Measurements from ENCODE around the gene RAB26. TPM values are rescaled to one million over a fixed set of nuclear protein-coding genes. Genes with fewer than 3 reads are reported as not detected.
A peak's percentile ranks its signal among the peaks of the same experiment; 100 is the strongest.

RAB26 gene
- total RNA-seq, 3 donors from 2014 or later: 3.5 to 3.9 TPM; not detected in 1

DNA sequence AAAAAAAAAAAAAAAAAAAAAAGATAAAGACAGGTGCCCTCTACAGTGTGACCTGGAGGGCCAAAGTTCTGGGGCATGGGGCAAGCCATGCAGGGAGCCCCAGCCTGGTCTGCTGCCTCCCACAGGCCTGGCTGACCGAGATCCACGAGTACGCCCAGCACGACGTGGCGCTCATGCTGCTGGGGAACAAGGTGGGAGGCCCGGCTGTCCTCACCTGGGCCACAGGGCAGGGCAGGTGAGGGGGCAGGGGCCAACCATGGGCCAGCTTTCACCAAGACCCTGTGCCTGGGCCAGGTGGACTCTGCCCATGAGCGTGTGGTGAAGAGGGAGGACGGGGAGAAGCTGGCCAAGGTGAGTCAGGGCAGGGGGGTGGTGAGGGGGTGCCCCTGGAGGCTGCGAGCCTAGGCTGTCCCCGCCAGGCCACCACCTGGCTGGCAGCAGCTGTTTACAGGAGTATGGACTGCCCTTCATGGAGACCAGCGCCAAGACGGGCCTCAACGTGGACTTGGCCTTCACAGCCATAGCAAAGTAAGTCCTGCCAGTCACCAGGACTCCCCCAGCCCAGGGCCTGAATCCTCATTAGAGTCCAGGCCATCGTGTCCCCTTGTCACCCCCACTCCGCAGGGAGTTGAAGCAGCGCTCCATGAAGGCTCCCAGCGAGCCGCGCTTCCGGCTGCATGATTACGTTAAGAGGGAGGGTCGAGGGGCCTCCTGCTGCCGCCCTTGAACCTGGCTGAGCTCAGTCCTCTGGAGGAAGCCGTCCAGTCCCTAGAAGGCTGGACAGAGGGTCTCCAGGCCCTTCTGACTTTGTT, 4.5 kb downstream of the RAB26 start:
- H3K4me3 ChIP-seq: peak overlapping the region; percentile 82 to 90 (median 89)
- TF ChIP-seq, protein P1, sequence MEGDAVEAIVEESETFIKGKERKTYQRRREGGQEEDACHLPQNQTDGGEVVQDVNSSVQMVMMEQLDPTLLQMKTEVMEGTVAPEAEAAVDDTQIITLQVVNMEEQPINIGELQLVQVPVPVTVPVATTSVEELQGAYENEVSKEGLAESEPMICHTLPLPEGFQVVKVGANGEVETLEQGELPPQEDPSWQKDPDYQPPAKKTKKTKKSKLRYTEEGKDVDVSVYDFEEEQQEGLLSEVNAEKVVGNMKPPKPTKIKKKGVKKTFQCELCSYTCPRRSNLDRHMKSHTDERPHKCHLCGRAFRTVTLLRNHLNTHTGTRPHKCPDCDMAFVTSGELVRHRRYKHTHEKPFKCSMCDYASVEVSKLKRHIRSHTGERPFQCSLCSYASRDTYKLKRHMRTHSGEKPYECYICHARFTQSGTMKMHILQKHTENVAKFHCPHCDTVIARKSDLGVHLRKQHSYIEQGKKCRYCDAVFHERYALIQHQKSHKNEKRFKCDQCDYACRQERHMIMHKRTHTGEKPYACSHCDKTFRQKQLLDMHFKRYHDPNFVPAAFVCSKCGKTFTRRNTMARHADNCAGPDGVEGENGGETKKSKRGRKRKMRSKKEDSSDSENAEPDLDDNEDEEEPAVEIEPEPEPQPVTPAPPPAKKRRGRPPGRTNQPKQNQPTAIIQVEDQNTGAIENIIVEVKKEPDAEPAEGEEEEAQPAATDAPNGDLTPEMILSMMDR (IDR thresholded peaks at IDR 0.05): no peak
- no peak for TF ChIP-seq POLR2A (IDR thresholded peaks at IDR 0.05)
- TF ChIP-seq POLR2AphosphoS5 (IDR thresholded peaks at IDR 0.05): no peak
- intact Hi-C loops (cut with DNase I; ENCODE audit: low total_unique reads): no loop called here
- no peaks in the 10 kb centered on the region for H3K36me3 ChIP-seq
- H3K27ac ChIP-seq: peak overlapping the region; percentile 60 to 84
- H3K9me3 ChIP-seq: no peaks in the 10 kb centered on the region
- H3K4me1 ChIP-seq: peaks cover 36 to 53% of the 10 kb centered on the region in 2 donors
- no peaks in the 10 kb centered on the region for H3K27me3 ChIP-seq
- no peak for DNase-seq (ENCODE audit: low spot score in 2 of 2)

GRCh38 chr16:2154533-2155090, 6.2 kb downstream of the RAB26 start:
- H3K36me3 ChIP-seq: no peaks in the 10 kb centered on the region
- intact Hi-C loops (cut with DNase I; ENCODE audit: low total_unique reads): no loop called here
- H3K4me3 ChIP-seq: peak overlapping the region; percentile 82 to 90 (median 89)
- H3K9me3 ChIP-seq: no peaks in the 10 kb centered on the region
- H3K4me1 ChIP-seq: peaks cover 45 to 56% of the 10 kb centered on the region in 2 donors
- no peaks in the 10 kb centered on the region for H3K27me3 ChIP-seq
- peak overlapping the region; percentile 84 to 85 for H3K27ac ChIP-seq
- TF ChIP-seq POLR2A (IDR thresholded peaks at IDR 0.05): no peak
- TF ChIP-seq POLR2AphosphoS5 (IDR thresholded peaks at IDR 0.05): no peak
- TF ChIP-seq, protein P1 (IDR thresholded peaks at IDR 0.05): no peak
- DNase-seq (ENCODE audit: low spot score in 2 of 2): no peak

DNA sequence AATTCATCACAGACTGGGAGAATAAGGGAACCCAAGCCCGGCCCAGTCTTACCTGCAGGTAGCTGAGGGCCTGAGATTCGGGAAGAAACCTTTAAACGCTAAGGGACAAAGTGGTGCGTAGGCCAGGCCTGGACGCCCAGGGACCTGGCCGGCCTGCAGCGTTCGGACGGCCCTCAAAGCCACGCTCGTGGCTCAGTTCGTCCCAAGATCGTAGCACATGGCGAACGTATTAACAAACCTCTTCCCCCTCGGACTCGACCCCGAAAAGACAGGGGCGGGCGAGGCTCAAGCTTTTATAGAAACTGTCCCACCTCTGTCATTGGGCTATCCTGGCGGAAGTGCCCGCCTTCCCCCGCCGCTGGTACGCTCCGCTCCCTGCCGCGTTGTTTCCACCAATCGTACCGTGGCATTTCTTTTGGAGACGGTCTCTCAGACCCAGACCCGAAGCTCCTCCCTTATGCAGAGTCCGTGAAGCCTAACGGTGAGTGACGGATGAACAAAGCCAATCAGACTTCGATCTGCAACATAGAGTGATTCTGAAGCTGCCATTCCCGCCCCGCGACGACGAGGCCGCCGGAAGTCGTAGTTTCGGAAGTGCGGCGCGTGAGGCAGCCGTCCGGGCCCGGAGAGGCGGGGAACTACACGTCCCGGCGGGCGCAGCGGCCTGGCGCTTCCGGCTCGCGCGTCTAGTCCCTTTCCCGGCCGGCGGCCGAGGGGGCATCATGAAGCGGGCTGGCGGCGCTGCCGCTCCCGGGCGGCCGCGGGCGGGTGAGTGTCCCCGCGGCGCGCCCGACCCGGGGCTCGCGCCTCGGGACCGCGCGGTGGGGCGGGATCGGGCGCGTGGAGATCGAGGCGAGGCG, 6.9 kb downstream of the RAB26 start, which contains the start of gene TRAF7:
TSS of gene TRAF7 (plus strand) at position 692 of the 860 bp plus-strand sequence. CDS start 8,139 bp downstream, outside the sequence.
- peaks cover 51 to 61% of the 10 kb centered on the region in 2 donors for H3K4me1 ChIP-seq
- intact Hi-C loops (cut with DNase I; ENCODE audit: low total_unique reads): no loop called here

DNA sequence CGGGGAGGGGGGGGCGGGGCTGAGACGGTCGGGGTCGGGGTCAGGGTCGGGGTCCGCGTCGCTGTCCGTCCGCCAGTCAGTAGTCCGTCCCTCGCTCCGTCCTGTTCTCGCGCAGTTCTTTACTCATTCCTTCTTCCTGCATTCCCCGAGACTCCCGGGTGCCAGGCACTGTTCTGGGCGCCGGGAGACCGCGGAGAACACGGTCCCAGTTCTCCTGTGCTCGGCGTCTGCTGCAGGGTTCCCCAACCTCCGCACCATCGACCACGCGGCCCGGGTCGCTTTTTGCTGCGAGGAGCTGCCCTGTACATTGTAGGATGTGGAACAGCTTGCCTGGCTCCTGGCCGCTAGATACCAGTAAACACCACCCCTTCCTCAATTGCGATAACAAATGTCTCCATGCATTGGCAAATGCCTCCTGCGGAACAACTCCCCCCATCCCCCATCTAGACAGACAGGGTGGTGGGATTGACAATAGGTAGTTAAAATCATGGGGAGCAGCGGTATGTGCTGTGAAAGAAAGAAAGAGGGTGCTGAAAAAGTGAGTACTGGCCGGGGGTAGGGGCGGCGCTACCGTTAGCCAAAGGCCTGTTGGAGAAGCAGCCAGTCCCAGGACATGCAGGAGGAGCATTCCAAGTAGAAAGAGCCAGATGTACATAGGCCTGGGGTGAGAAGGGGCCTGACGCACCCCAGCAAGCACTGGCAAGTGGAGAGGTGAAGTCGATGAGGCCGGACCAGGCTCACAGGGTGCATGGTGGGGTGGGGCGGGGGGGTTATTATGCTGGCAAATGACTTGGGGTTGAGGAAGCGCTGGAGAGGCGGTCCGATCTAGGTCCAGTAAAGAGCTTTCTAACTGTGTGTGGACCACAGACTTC, 7.8 kb downstream of the RAB26 start:
- intact Hi-C loops (cut with DNase I; ENCODE audit: low total_unique reads): no loop called here
- H3K36me3 ChIP-seq: no peaks in the 10 kb centered on the region
- peak overlapping the region; percentile 84 to 97 for H3K27ac ChIP-seq
- H3K9me3 ChIP-seq: no peaks in the 10 kb centered on the region
- no peak for DNase-seq (ENCODE audit: low spot score in 2 of 2)
- H3K4me1 ChIP-seq: peaks cover 46 to 57% of the 10 kb centered on the region in 2 donors
- TF ChIP-seq POLR2AphosphoS5 (IDR thresholded peaks at IDR 0.05): peak in 1 of 3 donors; percentile 9
- TF ChIP-seq, protein P1 (IDR thresholded peaks at IDR 0.05): no peak
- peak overlapping the region; percentile 66 to 90 (median 89) for H3K4me3 ChIP-seq
- no peaks in the 10 kb centered on the region for H3K27me3 ChIP-seq

More for the DNA sequence above, 6.9 kb downstream of the RAB26 start, which contains the start of gene TRAF7:
- Histone ChIP-seq H3K36me3 (no peaks in the 10 kb centered on the region), H3K27me3 (no peaks in the 10 kb centered on the region), H3K9me3 (no peaks in the 10 kb centered on the region), H3K27ac (peak within 1 kb of the TSS; percentile 84 to 97), H3K4me3 (peak within 1 kb of the TSS; percentile 82 to 90 (median 89))
- peak; percentile 98 to 100 for DNase-seq (ENCODE audit: low spot score in 2 of 2)
- TF ChIP-seq POLR2A (IDR thresholded peaks at IDR 0.05): peak; percentile 99
- TF ChIP-seq, protein P1 (IDR thresholded peaks at IDR 0.05): peak in 2 of 3 donors; percentile 9 to 27
- peak; percentile 100 for TF ChIP-seq POLR2AphosphoS5 (IDR thresholded peaks at IDR 0.05)

Data from breast epithelium (tissue), 4 donors.